HG02884 (cell line): ENCODE measurements around the gene NFKBIB.
"Not testable (repeated sequence)": the region's sequence is repeated elsewhere in the genome, so short reads cannot be mapped to it uniquely, and the experiment has no call there.

ENCODE experiments used
- ATAC-seq: cut with Tn5 transposase; IDR thresholded peaks from one replicate; pipeline ENCODE4 v1.9.1; 2021; ENCODE audit warnings: mild to moderate bottlenecking, moderate library complexity; ENCODE audit not compliant: unreplicated experiment

The NFKBIB gene

DNA sequence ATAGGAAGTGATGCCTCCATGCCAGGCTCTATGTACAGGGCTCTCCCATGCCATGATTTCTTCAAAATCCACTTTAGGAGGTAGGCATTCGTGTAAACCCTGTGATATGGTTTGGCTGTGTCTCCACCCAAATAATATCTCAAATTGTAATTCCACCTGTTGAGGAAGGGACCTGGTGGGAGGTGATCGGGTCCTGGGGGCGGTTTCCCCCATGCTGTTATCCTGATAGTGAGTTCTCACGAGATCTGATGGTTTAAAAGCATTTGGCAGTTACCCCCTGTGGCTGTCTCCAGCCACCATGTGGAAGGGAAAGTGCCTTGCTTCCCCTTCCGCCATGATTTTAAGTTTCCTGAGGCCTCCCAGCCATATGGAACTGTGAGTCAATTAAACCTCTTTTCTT, 22.7 kb downstream of the NFKBIB start:
- no peak for ATAC-seq

DNA sequence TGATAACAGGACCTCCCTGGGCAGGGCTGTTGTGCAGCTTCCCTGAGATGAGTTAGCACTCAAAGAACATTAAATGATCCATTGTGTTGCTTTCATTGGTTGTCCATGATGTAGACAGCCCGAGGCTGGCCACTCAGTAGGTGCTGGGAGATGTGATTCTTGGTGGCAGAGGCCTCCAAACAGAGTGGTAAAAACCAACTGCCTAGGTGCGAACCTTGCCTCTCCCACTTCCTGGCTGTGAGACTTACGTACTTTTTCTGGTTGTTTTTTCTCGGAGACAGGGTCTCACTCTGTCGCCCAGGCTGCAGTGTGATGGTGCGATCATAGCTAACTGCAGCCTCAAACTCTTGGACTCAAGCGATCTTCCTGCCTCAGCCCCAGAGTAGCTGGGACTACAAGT, 24.6 kb downstream of the NFKBIB start:
- no peak for ATAC-seq

DNA sequence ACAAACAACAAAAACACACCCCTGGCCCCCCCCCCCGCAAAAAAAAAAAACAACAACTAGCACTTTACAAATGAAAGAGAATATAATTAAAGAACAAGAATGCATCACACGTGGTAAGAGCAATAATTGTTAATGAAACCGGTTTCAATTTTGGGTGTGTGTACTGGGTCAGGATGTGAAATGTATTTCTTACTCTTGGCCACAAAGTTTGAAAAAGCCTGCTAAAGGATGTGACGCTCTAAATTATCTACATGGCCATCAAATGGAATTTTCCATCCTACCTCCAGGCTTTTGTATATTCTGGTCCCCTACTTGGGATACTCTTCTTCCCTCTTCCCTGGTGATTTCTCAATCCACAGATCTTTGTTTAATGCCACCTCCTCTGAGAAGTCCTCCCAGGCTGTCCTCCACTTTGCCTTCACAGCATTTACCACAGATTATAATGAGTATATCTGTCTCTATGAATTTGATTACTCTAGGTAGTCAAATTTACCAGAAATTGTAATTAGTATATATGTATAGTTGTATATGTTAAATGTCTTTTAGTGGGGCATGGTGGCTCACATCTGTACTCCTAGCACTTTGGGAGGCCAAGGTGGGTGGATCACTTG, 28.7 kb downstream of the NFKBIB start:
- no peak for ATAC-seq

DNA sequence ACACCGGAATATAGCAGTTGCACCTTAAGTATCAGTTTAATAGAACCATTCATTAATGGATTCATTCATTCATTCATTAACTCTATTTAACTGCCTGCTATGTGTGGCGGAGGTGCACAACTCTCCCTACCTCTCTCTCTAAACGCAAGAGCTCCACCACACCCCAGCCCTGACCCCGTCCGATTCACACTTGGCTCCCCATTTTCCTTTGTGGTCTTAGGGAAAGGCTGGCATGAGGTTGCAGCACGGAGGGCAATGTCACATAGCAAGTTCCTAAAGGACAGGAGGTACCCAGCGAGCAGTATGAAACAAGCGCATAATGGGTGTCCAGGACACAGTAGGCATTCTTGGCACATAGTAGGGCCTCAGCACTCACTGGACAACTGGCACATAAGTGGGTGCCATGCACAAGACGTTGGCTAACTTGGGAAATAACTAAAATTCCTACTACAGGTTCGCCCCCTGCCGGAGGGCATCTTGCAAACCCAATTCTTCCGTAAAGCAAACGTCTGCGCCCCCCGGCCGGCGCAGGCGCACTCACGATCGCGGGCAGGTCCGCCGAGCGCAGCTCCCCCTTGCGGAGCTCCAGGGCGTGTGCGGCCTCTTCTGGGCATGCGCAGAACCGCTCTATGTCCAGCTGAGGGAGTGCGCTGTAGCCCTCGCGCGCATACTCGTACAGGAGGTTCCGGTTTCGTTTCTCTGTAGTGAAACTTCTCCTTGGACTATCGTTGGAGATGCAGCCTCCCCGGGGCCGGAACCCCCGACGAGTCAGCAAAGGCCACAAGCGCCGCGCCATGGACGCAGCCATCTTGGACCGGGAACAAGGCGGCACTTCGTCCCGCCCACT, 30.4 kb downstream of the NFKBIB start, which contains the start of gene SARS2:
Gene SARS2 (minus strand): TSS at position 835 of the 847 bp plus-strand sequence. CDS start 27 bp downstream, at position 808.
- ATAC-seq, result peak; percentile 57

DNA sequence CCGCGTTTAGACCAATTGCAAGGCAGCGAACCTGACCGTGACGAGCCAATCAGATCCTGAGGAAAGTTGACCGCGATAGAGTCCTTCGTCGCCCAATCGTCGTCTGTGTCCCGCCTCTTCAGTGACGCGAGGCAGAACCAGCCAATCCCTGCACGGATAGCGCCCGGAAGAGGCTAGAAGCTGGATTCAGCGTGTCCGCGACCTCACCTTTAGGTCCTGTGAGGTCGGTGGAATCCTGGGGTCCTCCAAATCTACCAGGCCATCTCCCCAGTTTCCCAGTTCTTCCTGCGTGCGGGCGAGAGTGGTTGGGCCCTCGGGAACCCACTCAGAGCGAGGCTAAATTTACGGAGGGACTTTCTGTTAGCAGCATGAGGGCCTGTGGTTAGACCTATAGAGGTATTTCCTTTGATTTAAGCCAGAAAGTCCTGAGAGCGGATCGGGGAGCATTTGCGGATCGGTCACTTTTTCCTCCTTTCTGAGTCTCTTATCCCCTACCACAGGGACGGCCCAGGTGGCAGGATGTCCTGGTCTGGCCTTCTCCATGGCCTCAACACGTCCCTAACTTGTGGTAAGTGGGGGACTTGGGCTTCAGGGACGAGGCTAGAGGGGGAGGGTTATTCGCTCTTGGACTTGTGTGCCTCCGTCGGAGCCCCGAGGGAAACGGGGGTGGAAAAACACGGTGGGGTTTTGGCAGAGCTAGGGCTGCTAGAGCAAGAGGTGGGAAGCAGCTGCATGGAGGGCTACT, 31.2 kb downstream of the NFKBIB start, which contains the start of gene MRPS12:
Gene MRPS12 (plus strand): TSS at position 169 of the 745 bp plus-strand sequence. CDS start 351 bp downstream, at position 520.
- peak; percentile 86 for ATAC-seq

DNA sequence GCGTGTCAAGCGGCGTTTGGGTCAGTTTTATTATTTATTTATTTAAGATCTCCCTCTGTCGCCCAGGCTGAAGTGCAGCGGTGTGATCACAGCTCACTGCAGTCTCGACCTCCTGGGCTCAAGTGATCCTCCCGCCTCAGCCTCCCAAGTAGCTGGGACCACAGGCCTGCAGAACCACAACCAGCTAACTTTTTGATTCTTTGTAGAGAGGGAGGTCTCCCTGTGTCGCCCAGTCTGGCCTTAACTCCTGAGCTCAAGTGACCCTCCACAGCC, 31.7 kb downstream of the NFKBIB start:
- ATAC-seq, result no peak

DNA sequence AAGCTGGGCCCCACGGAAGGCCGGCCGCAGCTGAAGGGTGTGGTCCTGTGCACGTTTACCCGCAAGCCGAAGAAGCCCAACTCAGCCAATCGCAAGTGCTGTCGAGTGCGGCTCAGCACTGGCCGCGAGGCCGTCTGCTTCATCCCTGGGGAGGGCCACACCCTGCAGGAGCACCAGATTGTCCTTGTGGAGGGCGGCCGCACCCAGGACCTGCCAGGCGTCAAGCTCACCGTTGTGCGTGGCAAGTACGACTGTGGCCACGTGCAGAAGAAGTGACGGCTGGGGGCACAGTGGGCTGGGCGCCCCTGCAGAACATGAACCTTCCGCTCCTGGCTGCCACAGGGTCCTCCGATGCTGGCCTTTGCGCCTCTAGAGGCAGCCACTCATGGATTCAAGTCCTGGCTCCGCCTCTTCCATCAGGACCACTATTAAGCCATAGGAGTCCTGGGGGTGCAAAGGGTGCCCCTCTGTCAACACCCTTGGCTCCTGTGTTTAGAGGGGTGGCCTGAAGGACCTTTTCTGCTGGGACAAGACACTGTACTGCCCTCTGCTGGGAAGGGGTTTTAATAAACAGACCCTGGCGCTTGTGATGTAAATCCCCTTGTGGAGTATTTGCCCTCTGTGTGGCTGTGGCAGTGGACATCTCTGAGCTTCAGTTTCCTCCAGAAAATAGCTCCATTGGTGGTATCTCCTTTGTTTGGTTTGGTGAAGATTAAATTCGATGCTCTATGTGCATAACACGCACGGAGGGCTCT, 32.8 kb downstream of the NFKBIB start:
- ATAC-seq, result no peak

DNA sequence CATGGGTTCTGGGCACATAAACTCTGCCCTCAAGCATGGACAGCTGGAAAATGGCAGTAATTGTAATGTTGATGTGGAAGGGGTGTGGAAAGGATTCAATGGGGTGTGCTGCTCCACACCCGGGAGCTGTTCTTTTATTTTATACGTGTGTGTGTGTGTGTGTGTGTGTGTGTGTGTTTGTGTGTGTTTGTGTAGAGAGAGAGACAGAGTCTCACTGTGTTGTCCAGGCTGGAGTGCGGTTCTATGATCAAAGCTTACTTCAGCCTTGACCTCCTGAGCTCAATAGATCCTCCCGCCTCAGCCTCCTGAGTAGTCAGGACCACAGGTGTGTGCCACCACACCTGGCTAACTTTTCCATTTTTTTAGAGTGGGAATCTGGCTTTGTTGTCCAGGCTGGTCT, 33.8 kb downstream of the NFKBIB start:
- ATAC-seq, result no peak

DNA sequence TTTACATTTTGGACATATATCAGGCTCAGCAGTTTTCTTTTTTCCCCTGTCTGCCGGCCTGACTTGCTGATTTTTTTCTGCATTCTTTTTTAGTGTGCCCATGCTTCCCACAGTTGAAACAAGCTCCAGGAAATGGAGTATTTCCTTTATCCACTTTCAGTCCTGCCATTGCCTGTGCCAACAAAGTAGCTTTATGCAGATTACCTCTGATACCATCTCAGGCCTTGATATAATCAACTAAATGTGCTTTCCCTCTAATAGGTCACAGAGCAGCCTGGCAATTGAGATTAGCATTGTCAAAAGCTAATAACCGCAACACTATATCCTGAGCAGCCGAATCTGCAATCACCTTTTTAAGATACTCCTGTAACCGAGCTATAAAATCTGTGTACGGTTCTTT, 40.2 kb downstream of the NFKBIB start:
- no peak for ATAC-seq

DNA sequence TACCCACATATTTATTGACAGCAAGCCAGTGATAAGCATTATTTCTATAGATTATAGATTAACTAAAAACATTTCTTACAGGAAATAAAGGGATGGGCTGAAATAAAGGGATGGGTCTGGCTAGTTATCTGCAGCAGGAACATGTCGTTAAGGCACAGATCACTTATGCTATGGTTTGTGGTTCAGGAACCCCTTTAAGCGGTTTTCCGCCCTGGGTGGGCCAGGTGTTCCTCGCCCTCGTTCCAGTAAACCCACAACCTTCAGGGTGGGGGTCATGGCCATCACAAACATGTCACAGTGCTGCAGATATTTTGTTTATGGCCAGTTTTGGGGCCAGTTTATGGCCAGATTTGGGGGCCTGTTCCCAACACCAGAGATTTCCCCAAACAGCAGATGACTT, 41.7 kb downstream of the NFKBIB start:
- not testable (repeated sequence) for ATAC-seq

DNA sequence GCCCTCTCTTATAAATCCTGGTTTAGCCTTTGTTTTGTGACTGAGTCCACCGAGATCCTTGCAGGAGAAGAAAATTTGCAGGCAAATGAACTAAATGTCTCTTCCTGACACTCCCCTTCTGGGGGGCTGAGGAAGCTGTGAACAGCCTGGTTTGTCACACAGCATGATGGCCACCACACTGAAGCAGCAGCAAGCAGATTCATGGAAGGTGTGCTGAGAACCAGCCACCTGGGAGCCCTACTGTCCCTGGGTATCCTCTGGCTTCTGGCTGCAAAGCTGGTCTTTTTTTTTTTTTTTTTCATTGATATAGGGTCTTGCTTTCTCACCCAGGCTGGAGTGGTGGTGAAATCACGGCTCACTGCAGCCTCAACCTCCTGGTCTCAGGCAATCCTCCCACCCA, 42.2 kb downstream of the NFKBIB start:
- no peak for ATAC-seq

DNA sequence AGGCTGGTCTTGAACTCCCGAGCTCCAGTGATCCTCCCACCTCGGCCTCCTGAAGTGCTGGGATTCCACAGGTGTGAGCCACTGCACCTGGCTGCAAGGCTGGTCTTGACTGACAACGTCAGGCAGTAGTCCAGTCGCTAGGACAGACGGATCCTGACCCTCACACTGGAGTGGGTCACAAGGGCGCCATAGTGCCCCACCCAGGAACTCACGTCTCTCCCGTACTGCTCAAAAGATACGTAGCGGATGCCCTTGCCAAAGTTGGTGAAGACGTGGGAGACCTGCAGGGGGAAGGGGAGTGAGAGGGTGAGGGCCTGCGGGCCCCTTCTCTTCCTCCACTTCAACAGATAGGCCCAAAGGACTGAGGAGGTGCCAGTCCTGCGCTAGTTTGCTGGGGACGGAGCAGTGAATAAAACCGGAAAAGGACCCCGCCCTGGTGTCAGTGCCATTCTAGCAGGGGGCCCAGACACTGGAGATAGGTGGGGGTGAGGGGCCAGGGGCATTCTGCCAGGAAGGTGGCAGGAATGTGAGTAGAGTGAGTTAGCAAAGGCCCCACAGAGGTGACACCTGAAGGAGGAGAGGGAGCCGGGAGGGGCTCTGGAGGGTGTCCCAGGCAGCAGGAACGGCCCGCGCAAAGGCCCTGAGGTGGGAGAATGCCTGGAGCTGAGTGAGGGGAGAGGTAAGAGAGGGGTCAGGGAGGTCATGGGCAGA, 42.9 kb downstream of the NFKBIB start:
- no peak for ATAC-seq

DNA sequence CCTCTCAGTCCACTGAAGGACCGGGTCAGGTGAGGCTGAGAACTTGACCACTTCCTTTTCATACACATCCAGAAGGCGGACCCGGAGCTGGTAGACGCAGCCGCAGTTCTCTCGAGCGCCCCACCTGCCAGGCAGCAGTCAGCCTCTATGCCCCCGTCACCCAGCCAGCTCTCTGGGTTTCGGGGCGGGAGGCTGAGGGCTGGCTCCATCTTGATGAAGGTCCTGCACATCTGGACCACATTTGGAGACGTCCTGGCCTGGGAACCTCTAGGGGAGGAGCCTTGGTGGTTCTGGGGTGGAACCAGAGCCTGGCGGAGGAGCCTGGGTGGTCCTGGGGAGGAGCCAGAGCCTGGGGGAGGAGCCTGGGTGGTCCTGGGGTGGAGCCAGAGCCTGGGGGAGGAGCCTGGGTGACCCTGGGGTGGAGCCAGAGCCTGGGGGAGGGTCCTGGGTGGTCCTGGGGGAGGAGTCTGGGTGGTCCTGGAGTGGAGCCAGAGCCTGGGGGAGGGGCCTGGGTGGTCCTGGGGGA, 45.3 kb downstream of the NFKBIB start:
- ATAC-seq, result no peak

DNA sequence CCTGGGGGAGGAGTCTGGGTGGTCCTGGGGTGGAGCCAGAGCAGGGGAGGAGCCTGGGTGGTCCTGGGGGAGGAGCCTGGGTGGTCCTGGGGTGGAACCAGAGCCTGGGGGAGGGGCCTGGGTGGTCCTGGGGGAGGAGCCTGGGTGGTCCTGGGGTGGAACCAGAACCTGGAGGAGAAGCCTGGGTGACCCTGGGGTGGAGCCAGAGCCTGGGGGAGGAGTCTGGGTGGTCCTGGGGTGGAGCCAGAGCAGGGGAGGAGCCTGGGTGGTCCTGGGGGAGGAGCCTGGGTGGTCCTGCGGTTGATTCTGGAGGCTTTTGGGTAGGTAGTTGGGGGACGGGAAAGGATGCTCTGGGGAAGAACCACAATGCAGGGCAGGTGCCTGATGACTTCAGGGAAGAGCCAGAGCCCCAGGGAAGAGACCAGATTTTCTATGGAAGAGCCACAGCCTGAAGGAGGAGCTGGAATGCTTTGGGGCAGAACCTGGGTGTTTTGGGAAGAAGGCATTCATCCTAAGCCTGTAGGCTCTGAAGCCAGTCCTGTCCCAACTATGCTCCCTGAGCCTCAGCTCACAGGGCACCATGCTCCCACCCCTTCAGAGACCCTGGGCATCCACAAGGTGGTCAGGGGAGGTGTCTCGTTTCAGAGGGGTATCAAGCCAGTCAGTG, 45.9 kb downstream of the NFKBIB start:
- ATAC-seq, result no peak

DNA sequence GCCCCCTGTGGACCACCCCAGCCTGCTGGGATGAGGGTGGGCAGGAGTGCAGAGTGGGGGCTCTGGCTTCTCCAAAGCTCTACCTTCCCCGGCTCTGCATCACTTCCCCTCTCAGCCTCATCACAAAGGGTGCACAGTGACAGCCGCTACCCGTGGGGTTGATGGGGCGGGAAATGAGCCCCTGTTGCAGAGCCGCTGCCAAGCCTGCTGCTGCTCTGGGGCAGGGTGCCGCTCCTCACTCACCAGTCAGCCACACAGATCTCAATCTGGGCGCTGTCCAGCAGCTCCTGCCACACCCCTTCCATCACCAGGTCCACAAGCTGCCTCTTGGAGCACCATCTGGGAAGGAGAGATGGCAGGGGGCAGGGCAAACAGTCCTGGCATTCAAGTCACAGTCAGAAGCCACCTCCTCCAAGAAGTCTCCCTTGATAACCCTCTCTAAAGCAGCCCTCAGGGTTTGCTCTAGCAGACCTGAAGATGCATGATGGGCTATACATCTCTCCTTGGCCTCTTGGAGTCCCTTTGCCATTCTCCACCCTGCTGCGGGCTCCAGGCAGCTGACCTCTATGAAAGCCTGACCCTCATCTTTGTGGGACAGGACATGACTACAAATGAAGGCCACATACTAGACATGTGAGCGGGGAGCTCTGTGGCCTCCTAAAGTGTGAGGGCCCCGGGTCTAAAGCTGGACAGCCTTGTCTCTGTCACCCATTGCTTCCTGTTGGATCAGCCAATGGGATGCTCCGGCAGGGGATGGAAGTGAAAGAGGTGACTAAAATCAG, 46.7 kb downstream of the NFKBIB start:
- ATAC-seq, result no peak

DNA sequence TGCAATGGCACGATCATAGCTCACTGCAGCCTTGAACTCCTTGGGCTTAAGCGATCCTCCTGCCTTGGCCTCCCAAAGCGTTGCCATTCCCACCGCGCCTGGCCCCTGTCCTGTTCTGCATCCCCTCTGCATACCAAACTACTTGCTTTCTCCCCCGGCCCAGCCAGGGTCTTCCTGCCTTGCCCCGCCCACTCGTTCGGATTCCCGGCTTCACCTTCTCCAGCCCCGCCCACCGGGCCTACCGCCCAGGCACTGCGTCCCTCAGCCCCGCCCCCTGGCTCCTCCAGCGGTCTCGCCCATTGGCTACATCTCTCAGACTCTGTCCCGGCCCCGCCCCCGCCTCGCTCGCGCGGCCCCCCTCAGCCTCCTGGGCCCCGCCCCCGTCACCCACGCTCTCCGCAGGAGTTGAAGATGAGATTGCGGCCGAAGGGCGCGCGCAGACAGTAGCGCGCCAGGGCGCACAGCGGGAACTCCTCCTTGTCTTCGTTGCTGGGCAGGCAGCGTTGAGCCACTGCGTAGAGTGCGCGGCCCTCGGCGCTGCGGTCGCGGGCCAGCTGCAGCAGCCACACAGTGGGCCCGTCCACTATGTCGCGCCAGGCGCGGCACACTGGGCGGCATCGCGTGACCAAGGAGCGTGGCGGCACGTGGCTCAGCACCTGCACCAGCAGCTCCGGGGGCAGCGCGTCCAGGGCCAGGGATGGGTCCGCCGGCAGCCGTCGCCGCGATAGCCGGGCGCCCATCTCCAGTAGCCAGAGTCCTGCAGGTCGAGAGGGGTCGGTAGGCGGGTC, 50.0 kb downstream of the NFKBIB start:
- no peak for ATAC-seq

DNA sequence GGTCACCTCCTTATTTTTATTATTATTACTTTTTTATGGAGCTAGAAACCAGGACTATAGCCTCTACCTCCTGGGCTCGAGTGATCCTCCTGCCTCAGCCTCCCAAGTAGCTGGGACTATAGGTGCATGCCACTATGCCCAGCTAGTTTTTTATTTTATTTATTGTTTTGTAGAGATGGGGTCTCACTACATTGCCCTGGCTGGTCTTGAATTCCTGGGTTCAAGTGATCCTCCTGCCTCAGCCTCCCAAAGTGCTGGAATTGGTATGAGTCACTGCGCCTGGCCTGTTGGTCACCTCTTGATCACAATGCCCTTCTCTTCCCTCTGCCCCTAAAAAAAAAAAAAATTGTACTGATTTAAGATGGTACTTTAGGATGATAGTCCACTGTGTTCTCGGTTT, 51.4 kb downstream of the NFKBIB start:
- ATAC-seq, result no peak
